WTC11 (cell line): ENCODE data around the gene CSNK2A1. TPM values are rescaled to one million over a fixed set of nuclear protein-coding genes. Genes with fewer than 3 reads are reported as not detected.

ENCODE experiments used
- ATAC-seq: fragments of 200-7000 bp; cut with Tn5 transposase; 2 replicates; pipeline ENCODE4 v1.10.0; 2021; ENCODE audit warnings: mild to moderate bottlenecking, moderate library complexity
- CTCF ChIA-PET: fragments of 300-600 bp; sonication (Branson Sonifier 250); formaldehyde crosslinking; loops from one replicate; lab custom pipeline; 2021; ENCODE audit warnings: antibody characterized with exemption; lab: Charles Lee
- POLR2A ChIA-PET: fragments of 350-600 bp; sonication (Branson Sonifier 250); formaldehyde crosslinking; loops from one replicate; lab custom pipeline; 2021; ENCODE audit warnings: antibody characterized with exemption; lab: Charles Lee
- DNase-seq: peaks from one replicate; pipeline ENCODE4 v3.0.0; 2021; ENCODE audit warnings: low spot score
- H3K27ac Mint-ChIP-seq: 2 replicates; pipeline ENCODE4 v1.8.0; 2021; ENCODE audit warnings: mixed read lengths
- H3K27me3 Mint-ChIP-seq: 2 replicates; pipeline ENCODE4 v1.8.0; 2021; ENCODE audit warnings: low read depth, mild to moderate bottlenecking, moderate library complexity, mixed read lengths
- H3K36me3 Mint-ChIP-seq: 2 replicates; pipeline ENCODE4 v1.8.0; 2021; ENCODE audit warnings: mixed read lengths
- H3K4me1 Mint-ChIP-seq: 2 replicates; pipeline ENCODE4 v1.8.0; 2022; ENCODE audit warnings: mixed read lengths
- H3K4me3 Mint-ChIP-seq: 2 replicates; pipeline ENCODE4 v1.8.0; 2021; ENCODE audit warnings: mild to moderate bottlenecking, moderate library complexity, mixed read lengths
- H3K9me3 Mint-ChIP-seq: 2 replicates; pipeline ENCODE4 v1.8.0; 2021; ENCODE audit warnings: mixed read lengths
- CREM ChIP-seq: sonication (generic); formaldehyde crosslinking; IDR thresholded peaks from 2 replicates; pipeline ENCODE4 v1.8.1; 2022; ENCODE audit warnings: mild to moderate bottlenecking, missing genetic modification reagents, moderate library complexity
- HMGA2 ChIP-seq: fragments of 250-450 bp; sonication (Bioruptor Pico); IDR thresholded peaks from 2 replicates; pipeline ENCODE4 v1.4.0; 2021; ENCODE audit warnings: mild to moderate bottlenecking, moderate library complexity
- IRF2 ChIP-seq: sonication (generic); formaldehyde crosslinking; IDR thresholded peaks from 2 replicates; pipeline ENCODE4 v1.8.0; 2022; ENCODE audit warnings: low read depth, missing genetic modification reagents, borderline replicate concordance
- KAT7 ChIP-seq: sonication (generic); formaldehyde crosslinking; IDR thresholded peaks from 2 replicates; pipeline ENCODE4 v1.8.1; 2023; ENCODE audit warnings: missing genetic modification reagents, mild to moderate bottlenecking, borderline replicate concordance
- NFATC4 ChIP-seq: fragments of 250-450 bp; sonication (Bioruptor Pico); IDR thresholded peaks from 2 replicates; pipeline ENCODE4 v1.9.0; 2021; ENCODE audit warnings: mild to moderate bottlenecking
- RORB ChIP-seq: fragments of 250-450 bp; sonication (Bioruptor Pico); IDR thresholded peaks from 2 replicates; pipeline ENCODE4 v1.9.0; 2021; ENCODE audit warnings: mild to moderate bottlenecking
- TCF7 ChIP-seq: sonication (generic); formaldehyde crosslinking; IDR thresholded peaks from 2 replicates; pipeline ENCODE4 v1.8.0; 2022; ENCODE audit warnings: mild to moderate bottlenecking, low read depth, missing genetic modification reagents, moderate library complexity
- TEAD1 ChIP-seq: sonication (generic); formaldehyde crosslinking; IDR thresholded peaks from 2 replicates; pipeline ENCODE4 v1.8.0; 2022; ENCODE audit warnings: mild to moderate bottlenecking, missing genetic modification reagents
- ZNF423 ChIP-seq: fragments of 250-450 bp; sonication (Bioruptor Pico); IDR thresholded peaks from 2 replicates; pipeline ENCODE4 v2.1.2; 2022; ENCODE audit warnings: mild to moderate bottlenecking, moderate library complexity
- ZNF671 ChIP-seq: fragments of 250-450 bp; sonication (Bioruptor Pico); IDR thresholded peaks from 2 replicates; pipeline ENCODE4 v1.8.0; 2021; ENCODE audit warnings: mild to moderate bottlenecking
- total RNA-seq: library from RNA; stranded (reverse); gene quantifications from 3 replicates; pipeline ENCODE4 v1.2.3, GENCODE V29; 2021
- TF ChIP-seq, protein P1 (sequence below): sonication (generic); formaldehyde crosslinking; IDR thresholded peaks from 2 replicates; pipeline ENCODE4 v1.8.0; 2022; ENCODE audit warnings: mild to moderate bottlenecking, missing genetic modification reagents
- TF ChIP-seq, protein P2 (sequence below): sonication (generic); formaldehyde crosslinking; IDR thresholded peaks from 2 replicates; pipeline ENCODE4 v1.8.1; 2023; ENCODE audit warnings: mild to moderate bottlenecking, missing genetic modification reagents, borderline replicate concordance
- TF ChIP-seq, protein P3 (sequence below): sonication (generic); formaldehyde crosslinking; IDR thresholded peaks from 2 replicates; pipeline ENCODE4 v1.8.0; 2022; ENCODE audit warnings: mild to moderate bottlenecking, missing genetic modification reagents
- TF ChIP-seq, protein P4 (sequence below): sonication (generic); formaldehyde crosslinking; IDR thresholded peaks from 2 replicates; pipeline ENCODE4 v1.8.1; 2022; ENCODE audit warnings: mild to moderate bottlenecking, moderate library complexity, missing genetic modification reagents
- TF ChIP-seq, protein P5 (sequence below): sonication (generic); formaldehyde crosslinking; IDR thresholded peaks from 2 replicates; pipeline ENCODE4 v1.8.0; 2022; ENCODE audit warnings: mild to moderate bottlenecking, missing genetic modification reagents
- TF ChIP-seq, protein P6 (sequence below): sonication (generic); formaldehyde crosslinking; IDR thresholded peaks from 2 replicates; pipeline ENCODE4 v1.8.1; 2022; ENCODE audit warnings: low read depth, mild to moderate bottlenecking, moderate library complexity, missing genetic modification reagents, borderline replicate concordance
- TF ChIP-seq, protein P7 (sequence below): sonication (generic); formaldehyde crosslinking; IDR thresholded peaks from 2 replicates; pipeline ENCODE4 v1.8.0; 2023; ENCODE audit warnings: missing genetic modification reagents
- TF ChIP-seq, protein P8 (sequence below): sonication (generic); formaldehyde crosslinking; IDR thresholded peaks from 2 replicates; pipeline ENCODE4 v1.8.1; 2023; ENCODE audit warnings: mild to moderate bottlenecking, missing genetic modification reagents, moderate library complexity
- TF ChIP-seq, protein P9 (sequence below): sonication (generic); formaldehyde crosslinking; IDR thresholded peaks from 2 replicates; pipeline ENCODE4 v1.8.0; 2022; ENCODE audit warnings: mild to moderate bottlenecking, missing genetic modification reagents

CSNK2A1 gene
- total RNA-seq, 1 experiment from 2014 or later = 235 TPM

DNA sequence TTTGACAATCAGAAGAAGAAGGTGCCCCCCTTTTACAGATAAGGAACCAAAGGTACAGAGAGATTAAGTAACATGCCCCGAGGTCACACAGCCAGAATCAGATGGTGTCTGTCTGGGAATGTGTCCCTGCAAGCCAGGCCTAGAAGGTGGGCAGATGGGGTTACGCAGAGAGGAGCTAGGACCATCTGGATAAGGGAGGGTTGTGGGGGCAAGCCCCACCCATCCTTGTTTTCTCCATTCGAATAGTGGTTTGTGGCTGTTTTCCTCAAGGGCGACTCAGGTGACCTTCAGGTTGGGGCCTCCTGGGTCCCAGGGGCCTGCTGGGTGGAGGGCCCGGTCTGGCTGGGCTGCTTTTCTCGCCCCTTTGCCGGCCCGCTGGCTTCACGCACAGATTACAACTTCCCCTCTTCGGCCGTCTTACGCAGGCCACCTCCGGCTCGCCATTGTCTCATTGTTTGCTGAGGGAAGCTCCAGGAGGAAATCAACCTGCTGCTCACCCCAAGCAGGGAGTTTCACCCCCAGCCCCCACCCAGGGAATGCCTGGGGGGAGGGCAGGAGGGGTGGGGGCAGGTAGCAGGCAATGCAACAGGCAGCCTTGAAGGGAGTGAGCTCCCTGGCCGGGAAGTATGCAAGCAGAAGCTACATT lies 30.8 kb upstream of the CSNK2A1 start (continued):
- TF ChIP-seq, protein P1, sequence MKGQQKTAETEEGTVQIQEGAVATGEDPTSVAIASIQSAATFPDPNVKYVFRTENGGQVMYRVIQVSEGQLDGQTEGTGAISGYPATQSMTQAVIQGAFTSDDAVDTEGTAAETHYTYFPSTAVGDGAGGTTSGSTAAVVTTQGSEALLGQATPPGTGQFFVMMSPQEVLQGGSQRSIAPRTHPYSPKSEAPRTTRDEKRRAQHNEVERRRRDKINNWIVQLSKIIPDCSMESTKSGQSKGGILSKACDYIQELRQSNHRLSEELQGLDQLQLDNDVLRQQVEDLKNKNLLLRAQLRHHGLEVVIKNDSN (CRISPR knock-in tag) = no peak

DNA sequence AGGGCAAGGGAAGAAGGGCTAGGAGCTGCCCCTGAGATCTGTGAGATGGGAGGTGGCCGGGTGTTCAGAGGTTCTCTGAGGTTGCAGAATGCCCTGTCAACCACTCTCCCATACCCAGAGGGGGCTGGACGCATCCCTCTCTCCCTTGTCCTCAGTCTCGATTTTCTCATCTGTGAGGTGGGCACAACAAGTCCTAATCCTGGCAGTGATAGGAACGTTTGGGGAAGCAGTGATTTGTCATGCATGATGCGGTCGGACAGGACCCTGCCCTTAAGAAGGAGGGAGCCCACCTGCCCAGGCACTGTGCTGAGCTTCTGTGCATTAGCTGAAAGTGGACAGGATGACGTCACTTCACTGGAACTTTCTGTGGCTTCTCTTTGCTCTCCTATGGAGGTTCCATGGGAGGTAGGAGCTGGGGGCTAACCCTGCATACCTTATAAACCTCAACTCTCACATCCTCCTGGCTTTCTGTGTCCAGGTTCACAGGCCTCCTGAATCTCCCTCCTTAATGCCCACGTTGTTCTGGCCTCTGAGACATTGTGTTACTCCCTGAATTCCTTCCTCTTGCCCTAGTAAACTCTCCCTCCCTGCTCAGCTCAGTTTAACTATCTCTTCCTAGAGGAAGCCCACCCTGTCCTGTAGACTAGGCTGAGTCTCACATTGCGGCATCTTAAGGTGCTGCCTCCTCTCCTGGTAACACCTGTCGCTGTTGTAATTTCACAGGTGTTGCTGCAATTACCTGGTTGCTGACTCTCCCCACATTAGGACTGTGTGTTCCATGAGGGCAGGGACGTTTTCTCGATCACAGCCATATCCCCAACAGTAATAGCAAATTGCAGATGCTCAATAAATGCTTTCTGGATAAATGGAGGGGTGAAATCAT lies 30.1 kb upstream of the CSNK2A1 start:
- no peak for TF ChIP-seq TEAD1 (CRISPR knock-in tag)
- no peak for TF ChIP-seq IRF2 (CRISPR knock-in tag)
- TF ChIP-seq HMGA2 (CRISPR knock-in tag) = no peak
- no peak for TF ChIP-seq ZNF423 (CRISPR knock-in tag)
- TF ChIP-seq, protein P2, sequence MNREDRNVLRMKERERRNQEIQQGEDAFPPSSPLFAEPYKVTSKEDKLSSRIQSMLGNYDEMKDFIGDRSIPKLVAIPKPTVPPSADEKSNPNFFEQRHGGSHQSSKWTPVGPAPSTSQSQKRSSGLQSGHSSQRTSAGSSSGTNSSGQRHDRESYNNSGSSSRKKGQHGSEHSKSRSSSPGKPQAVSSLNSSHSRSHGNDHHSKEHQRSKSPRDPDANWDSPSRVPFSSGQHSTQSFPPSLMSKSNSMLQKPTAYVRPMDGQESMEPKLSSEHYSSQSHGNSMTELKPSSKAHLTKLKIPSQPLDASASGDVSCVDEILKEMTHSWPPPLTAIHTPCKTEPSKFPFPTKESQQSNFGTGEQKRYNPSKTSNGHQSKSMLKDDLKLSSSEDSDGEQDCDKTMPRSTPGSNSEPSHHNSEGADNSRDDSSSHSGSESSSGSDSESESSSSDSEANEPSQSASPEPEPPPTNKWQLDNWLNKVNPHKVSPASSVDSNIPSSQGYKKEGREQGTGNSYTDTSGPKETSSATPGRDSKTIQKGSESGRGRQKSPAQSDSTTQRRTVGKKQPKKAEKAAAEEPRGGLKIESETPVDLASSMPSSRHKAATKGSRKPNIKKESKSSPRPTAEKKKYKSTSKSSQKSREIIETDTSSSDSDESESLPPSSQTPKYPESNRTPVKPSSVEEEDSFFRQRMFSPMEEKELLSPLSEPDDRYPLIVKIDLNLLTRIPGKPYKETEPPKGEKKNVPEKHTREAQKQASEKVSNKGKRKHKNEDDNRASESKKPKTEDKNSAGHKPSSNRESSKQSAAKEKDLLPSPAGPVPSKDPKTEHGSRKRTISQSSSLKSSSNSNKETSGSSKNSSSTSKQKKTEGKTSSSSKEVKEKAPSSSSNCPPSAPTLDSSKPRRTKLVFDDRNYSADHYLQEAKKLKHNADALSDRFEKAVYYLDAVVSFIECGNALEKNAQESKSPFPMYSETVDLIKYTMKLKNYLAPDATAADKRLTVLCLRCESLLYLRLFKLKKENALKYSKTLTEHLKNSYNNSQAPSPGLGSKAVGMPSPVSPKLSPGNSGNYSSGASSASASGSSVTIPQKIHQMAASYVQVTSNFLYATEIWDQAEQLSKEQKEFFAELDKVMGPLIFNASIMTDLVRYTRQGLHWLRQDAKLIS = no peak
- TF ChIP-seq, protein P3, sequence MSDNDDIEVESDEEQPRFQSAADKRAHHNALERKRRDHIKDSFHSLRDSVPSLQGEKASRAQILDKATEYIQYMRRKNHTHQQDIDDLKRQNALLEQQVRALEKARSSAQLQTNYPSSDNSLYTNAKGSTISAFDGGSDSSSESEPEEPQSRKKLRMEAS (CRISPR knock-in tag) = no peak
- no peak for TF ChIP-seq TCF7 (CRISPR knock-in tag)
- no peak for TF ChIP-seq CREM (CRISPR knock-in tag)
- TF ChIP-seq ZNF671 (CRISPR knock-in tag) = no peak
- TF ChIP-seq, protein P4, sequence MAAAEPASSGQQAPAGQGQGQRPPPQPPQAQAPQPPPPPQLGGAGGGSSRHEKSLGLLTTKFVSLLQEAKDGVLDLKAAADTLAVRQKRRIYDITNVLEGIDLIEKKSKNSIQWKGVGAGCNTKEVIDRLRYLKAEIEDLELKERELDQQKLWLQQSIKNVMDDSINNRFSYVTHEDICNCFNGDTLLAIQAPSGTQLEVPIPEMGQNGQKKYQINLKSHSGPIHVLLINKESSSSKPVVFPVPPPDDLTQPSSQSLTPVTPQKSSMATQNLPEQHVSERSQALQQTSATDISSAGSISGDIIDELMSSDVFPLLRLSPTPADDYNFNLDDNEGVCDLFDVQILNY (CRISPR knock-in tag) = no peak
- TF ChIP-seq, protein P5, sequence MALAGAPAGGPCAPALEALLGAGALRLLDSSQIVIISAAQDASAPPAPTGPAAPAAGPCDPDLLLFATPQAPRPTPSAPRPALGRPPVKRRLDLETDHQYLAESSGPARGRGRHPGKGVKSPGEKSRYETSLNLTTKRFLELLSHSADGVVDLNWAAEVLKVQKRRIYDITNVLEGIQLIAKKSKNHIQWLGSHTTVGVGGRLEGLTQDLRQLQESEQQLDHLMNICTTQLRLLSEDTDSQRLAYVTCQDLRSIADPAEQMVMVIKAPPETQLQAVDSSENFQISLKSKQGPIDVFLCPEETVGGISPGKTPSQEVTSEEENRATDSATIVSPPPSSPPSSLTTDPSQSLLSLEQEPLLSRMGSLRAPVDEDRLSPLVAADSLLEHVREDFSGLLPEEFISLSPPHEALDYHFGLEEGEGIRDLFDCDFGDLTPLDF (CRISPR knock-in tag) = no peak
- TF ChIP-seq, protein P6, sequence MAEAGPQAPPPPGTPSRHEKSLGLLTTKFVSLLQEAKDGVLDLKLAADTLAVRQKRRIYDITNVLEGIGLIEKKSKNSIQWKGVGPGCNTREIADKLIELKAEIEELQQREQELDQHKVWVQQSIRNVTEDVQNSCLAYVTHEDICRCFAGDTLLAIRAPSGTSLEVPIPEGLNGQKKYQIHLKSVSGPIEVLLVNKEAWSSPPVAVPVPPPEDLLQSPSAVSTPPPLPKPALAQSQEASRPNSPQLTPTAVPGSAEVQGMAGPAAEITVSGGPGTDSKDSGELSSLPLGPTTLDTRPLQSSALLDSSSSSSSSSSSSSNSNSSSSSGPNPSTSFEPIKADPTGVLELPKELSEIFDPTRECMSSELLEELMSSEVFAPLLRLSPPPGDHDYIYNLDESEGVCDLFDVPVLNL (CRISPR knock-in tag) = no peak
- TF ChIP-seq, protein P7, sequence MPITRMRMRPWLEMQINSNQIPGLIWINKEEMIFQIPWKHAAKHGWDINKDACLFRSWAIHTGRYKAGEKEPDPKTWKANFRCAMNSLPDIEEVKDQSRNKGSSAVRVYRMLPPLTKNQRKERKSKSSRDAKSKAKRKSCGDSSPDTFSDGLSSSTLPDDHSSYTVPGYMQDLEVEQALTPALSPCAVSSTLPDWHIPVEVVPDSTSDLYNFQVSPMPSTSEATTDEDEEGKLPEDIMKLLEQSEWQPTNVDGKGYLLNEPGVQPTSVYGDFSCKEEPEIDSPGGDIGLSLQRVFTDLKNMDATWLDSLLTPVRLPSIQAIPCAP (CRISPR knock-in tag) = no peak
- TF ChIP-seq NFATC4 (CRISPR knock-in tag) = no peak
- no peak for TF ChIP-seq KAT7 (CRISPR knock-in tag)
- TF ChIP-seq, protein P8, sequence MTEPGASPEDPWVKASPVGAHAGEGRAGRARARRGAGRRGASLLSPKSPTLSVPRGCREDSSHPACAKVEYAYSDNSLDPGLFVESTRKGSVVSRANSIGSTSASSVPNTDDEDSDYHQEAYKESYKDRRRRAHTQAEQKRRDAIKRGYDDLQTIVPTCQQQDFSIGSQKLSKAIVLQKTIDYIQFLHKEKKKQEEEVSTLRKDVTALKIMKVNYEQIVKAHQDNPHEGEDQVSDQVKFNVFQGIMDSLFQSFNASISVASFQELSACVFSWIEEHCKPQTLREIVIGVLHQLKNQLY (CRISPR knock-in tag) = no peak
- TF ChIP-seq RORB (CRISPR knock-in tag) = no peak
- TF ChIP-seq, protein P9, sequence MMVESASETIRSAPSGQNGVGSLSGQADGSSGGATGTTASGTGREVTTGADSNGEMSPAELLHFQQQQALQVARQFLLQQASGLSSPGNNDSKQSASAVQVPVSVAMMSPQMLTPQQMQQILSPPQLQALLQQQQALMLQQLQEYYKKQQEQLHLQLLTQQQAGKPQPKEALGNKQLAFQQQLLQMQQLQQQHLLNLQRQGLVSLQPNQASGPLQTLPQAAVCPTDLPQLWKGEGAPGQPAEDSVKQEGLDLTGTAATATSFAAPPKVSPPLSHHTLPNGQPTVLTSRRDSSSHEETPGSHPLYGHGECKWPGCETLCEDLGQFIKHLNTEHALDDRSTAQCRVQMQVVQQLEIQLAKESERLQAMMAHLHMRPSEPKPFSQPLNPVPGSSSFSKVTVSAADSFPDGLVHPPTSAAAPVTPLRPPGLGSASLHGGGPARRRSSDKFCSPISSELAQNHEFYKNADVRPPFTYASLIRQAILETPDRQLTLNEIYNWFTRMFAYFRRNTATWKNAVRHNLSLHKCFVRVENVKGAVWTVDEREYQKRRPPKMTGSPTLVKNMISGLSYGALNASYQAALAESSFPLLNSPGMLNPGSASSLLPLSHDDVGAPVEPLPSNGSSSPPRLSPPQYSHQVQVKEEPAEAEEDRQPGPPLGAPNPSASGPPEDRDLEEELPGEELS (CRISPR knock-in tag) = no peak
- POLR2A ChIA-PET = interaction anchor here (0.8 to 1.0 kb wide), 2 partner anchors 30 to 39 kb away, joined by 3 to 4 read pairs; partner anchors contain the start of gene CSNK2A1
- peaks cover 6% of the 10 kb centered on the region; the same call in 1 of the 2 replicates for H3K27me3 Mint-ChIP-seq
- H3K27ac Mint-ChIP-seq = peak overlapping the region; percentile 68; the same call in 1 of the 2 replicates
- CTCF ChIA-PET = interaction anchor here (0.5 to 5.4 kb wide), 7 partner anchors 12 to 166 kb away, joined by 3 to 46 read pairs (median 13); partner anchors contain the start of gene CSNK2A1
- H3K9me3 Mint-ChIP-seq = no peaks in the 10 kb centered on the region
- peaks cover 55% of the 10 kb centered on the region for H3K4me1 Mint-ChIP-seq
- ATAC-seq = no peak
- no peak overlapping the region for H3K4me3 Mint-ChIP-seq
- no peak for DNase-seq
- no peaks in the 10 kb centered on the region for H3K36me3 Mint-ChIP-seq
